Colonic mucosa (tissue), 4 donors: Measurements from ENCODE around the gene KCNN3. TPM values are rescaled to one million over a fixed set of nuclear protein-coding genes. Genes with fewer than 3 reads are reported as not detected.

Experiments
- DNase-seq: peaks from one replicate; pipeline ENCODE4 v3.0.0-alpha.2; 2020
- H3K27ac ChIP-seq: fragments of 200-600 bp; one replicate; pipeline ENCODE4 v1.8.0; 2021
- H3K27me3 ChIP-seq: fragments of 200-600 bp; one replicate; pipeline ENCODE4 v1.8.0; 2021
- H3K36me3 ChIP-seq: fragments of 200-600 bp; one replicate; pipeline ENCODE4 v1.8.0; 2021
- H3K4me1 ChIP-seq: fragments of 200-600 bp; one replicate; pipeline ENCODE4 v1.8.0; 2021; ENCODE audit warnings: mild to moderate bottlenecking
- H3K4me3 ChIP-seq: fragments of 200-600 bp; one replicate; pipeline ENCODE4 v1.8.0; 2021
- H3K9ac ChIP-seq, 2 donors: one replicate each; pipeline ENCODE4 v1.7.0; 2013; ENCODE audit warnings: control low read depth in 2 of 2, low read depth in 2 of 2, low read length in 2 of 2
- H3K9me3 ChIP-seq: fragments of 200-600 bp; one replicate; pipeline ENCODE4 v1.8.0; 2021
- CTCF ChIP-seq: fragments of 200-600 bp; IDR thresholded peaks from one replicate; pipeline ENCODE4 v1.8.0; 2022; ENCODE audit warnings: antibody characterized with exemption, mild to moderate bottlenecking
- intact Hi-C: fragments of 100-400 bp; cut with DNase I; formaldehyde crosslinking; loops from one replicate; pipeline ENCODE4 v1.14.1; 2022
- total RNA-seq, 2 donors: library from RNA; stranded (reverse); fragmentation: NEBNext Ultra II Directional in 1 of 2; extraction: Animal tissue kit (Norgen Biotek cat#: 25700) in 1 of 2; gene quantifications; one replicate each; pipeline ENCODE4 v1.2.1, GENCODE V29; 2021
- donor health status: healthy.
- donor health status: DM: no; HTN: no; CAD: no.
- donor health status: DM: no; HTN: no; CAD: no.

The KCNN3 gene
- total RNA-seq, 2 donors from 2014 or later, result 0.99 to 2.5 TPM

GRCh38 chr1:154779551-154780189, 90.4 kb downstream of the KCNN3 start:
- H3K9ac ChIP-seq, result no peak overlapping the region
- TF ChIP-seq CTCF, result no peak
- H3K27ac ChIP-seq, result no peak overlapping the region
- DNase-seq, result no peak
- no peaks in the 10 kb centered on the region for H3K27me3 ChIP-seq
- no peaks in the 10 kb centered on the region for H3K9me3 ChIP-seq
- H3K4me1 ChIP-seq, result no peaks in the 10 kb centered on the region
- H3K4me3 ChIP-seq, result no peak overlapping the region
- H3K36me3 ChIP-seq, result no peaks in the 10 kb centered on the region
- intact Hi-C loops, result no loop called here

GRCh38 chr1:154778944-154779343, 91.1 kb downstream of the KCNN3 start:
- Histone ChIP-seq H3K27ac (no peak overlapping the region), H3K4me3 (no peak overlapping the region), H3K27me3 (no peaks in the 10 kb centered on the region), H3K4me1 (no peaks in the 10 kb centered on the region), H3K36me3 (no peaks in the 10 kb centered on the region), H3K9me3 (no peaks in the 10 kb centered on the region), H3K9ac (no peak overlapping the region)
- DNase-seq, result no peak
- intact Hi-C loops, result no loop called here
- TF ChIP-seq CTCF, result no peak

GRCh38 chr1:154778275-154778674, 91.8 kb downstream of the KCNN3 start:
- no peak for TF ChIP-seq CTCF
- DNase-seq, result no peak
- Histone ChIP-seq H3K27me3 (no peaks in the 10 kb centered on the region), H3K4me3 (no peak overlapping the region), H3K4me1 (no peaks in the 10 kb centered on the region), H3K9me3 (no peaks in the 10 kb centered on the region), H3K27ac (no peak overlapping the region), H3K36me3 (no peaks in the 10 kb centered on the region), H3K9ac (no peak overlapping the region)
- intact Hi-C loops, result no loop called here

- Histone ChIP-seq H3K4me1 (no peaks in the 10 kb centered on the region), H3K9ac (no peak overlapping the region), H3K27ac (no peak overlapping the region), H3K27me3 (no peaks in the 10 kb centered on the region), H3K4me3 (no peak overlapping the region), H3K36me3 (no peaks in the 10 kb centered on the region), H3K9me3 (no peaks in the 10 kb centered on the region)
- no peak for TF ChIP-seq CTCF
- no peak for DNase-seq
- intact Hi-C loops, result no loop called here
Observed at GRCh38 chr1:154777781-154778180, 92.3 kb downstream of the KCNN3 start.

GRCh38 chr1:154777154-154777553, 92.9 kb downstream of the KCNN3 start:
- H3K9ac ChIP-seq, result no peak overlapping the region
- H3K4me1 ChIP-seq, result no peaks in the 10 kb centered on the region
- H3K27me3 ChIP-seq, result no peaks in the 10 kb centered on the region
- no peak overlapping the region for H3K4me3 ChIP-seq
- DNase-seq, result no peak
- TF ChIP-seq CTCF, result no peak
- H3K9me3 ChIP-seq, result no peaks in the 10 kb centered on the region
- intact Hi-C loops, result no loop called here
- no peaks in the 10 kb centered on the region for H3K36me3 ChIP-seq
- H3K27ac ChIP-seq, result no peak overlapping the region
